DND-41 (cell line): Measurements from ENCODE around the gene TAB3.

Source experiments
- ATAC-seq: fragments of 200-7000 bp; cut with Tn5 transposase; 3 replicates; pipeline ENCODE4 v1.9.1; 2021; ENCODE audit warnings: low read depth; ENCODE audit not compliant: insufficient read depth
- DNase-seq: peaks from one replicate; pipeline ENCODE4 v3.0.0-alpha.2; 2020
- H2AFZ ChIP-seq: 2 replicates; pipeline ENCODE4 v1.6.0; 2012; ENCODE audit warnings: low read depth, low read length
- H3K27ac ChIP-seq: 2 replicates; pipeline ENCODE4 v1.5.1; 2012; ENCODE audit warnings: low read length, inconsistent platforms
- H3K27me3 ChIP-seq: fragments of 200-600 bp; sonication (generic); 2 replicates; pipeline ENCODE4 v1.6.0; 2012; ENCODE audit warnings: low read length, mild to moderate bottlenecking, inconsistent platforms; ENCODE audit not compliant: insufficient read depth, poor library complexity
- H3K36me3 ChIP-seq: 2 replicates; pipeline ENCODE4 v1.5.1; 2012; ENCODE audit warnings: low read length, inconsistent platforms; ENCODE audit not compliant: insufficient read depth
- H3K4me1 ChIP-seq: 2 replicates; pipeline ENCODE4 v1.5.1; 2012; ENCODE audit warnings: mild to moderate bottlenecking, low read length; ENCODE audit not compliant: insufficient read depth
- H3K4me2 ChIP-seq: 2 replicates; pipeline ENCODE4 v1.6.0; 2012; ENCODE audit warnings: mild to moderate bottlenecking, moderate library complexity, low read length, inconsistent platforms; ENCODE audit not compliant: insufficient read depth
- H3K4me3 ChIP-seq, 2 experiments: fragments of 200-600 bp in 1 of 2; shearing (Covaris generic) in 1 of 2; 2 replicates each; pipeline ENCODE4 v1.5.1; 2012 to 2016; ENCODE audit warnings: inconsistent platforms in 2 of 2, low read length in 2 of 2, mild to moderate bottlenecking in 2 of 2, low read depth in 1 of 2, moderate library complexity in 1 of 2
- H3K79me2 ChIP-seq: 2 replicates; pipeline ENCODE4 v1.6.0; 2012; ENCODE audit warnings: low read length, inconsistent platforms; ENCODE audit not compliant: insufficient read depth
- H3K9ac ChIP-seq: 2 replicates; pipeline ENCODE4 v1.6.0; 2012; ENCODE audit warnings: low read depth, mild to moderate bottlenecking, inconsistent platforms, low read length, moderate library complexity
- H3K9me3 ChIP-seq: 2 replicates; pipeline ENCODE4 v1.5.1; 2012; ENCODE audit warnings: low read length, moderate library complexity, mild to moderate bottlenecking, inconsistent platforms; ENCODE audit not compliant: insufficient read depth, severe bottlenecking
- H4K20me1 ChIP-seq: 2 replicates; pipeline ENCODE4 v1.6.0; 2012; ENCODE audit warnings: low read length; ENCODE audit not compliant: insufficient read depth
- CTCF ChIP-seq: IDR thresholded peaks from 2 replicates; pipeline ENCODE4 v1.5.1; 2012; ENCODE audit warnings: borderline replicate concordance, low read length, moderate library complexity, mild to moderate bottlenecking; ENCODE audit not compliant: poor library complexity, severe bottlenecking; ENCODE audit errors: extremely low read depth
- EZH2 ChIP-seq: IDR thresholded peaks from 3 replicates; pipeline ENCODE4 v1.6.1; 2012; ENCODE audit warnings: borderline replicate concordance, low read depth, mild to moderate bottlenecking, moderate library complexity, low read length, inconsistent platforms; ENCODE audit not compliant: severe bottlenecking

The TAB3 gene

GRCh38 chrX:30824275-30824674, 64.8 kb downstream of the TAB3 start:
- Histone ChIP-seq H3K27ac (no peak overlapping the region), H3K4me3 (no peak overlapping the region), H3K4me2 (no peak overlapping the region), H3K79me2 (no peaks in the 10 kb centered on the region), H3K36me3 (no peaks in the 10 kb centered on the region), H3K27me3 (no peaks in the 10 kb centered on the region), H4K20me1 (no peaks in the 10 kb centered on the region), H3K9ac (no peak overlapping the region), H2AFZ (no peak overlapping the region), H3K9me3 (no peaks in the 10 kb centered on the region), H3K4me1 (no peaks in the 10 kb centered on the region)
- no peak for TF ChIP-seq CTCF
- TF ChIP-seq EZH2, result no peak
- DNase-seq (no peak), ATAC-seq (no peak)

GRCh38 chrX:30822764-30823163, 66.3 kb downstream of the TAB3 start:
- no peaks in the 10 kb centered on the region for H3K4me1 ChIP-seq
- ATAC-seq, result no peak
- no peak overlapping the region for H3K9ac ChIP-seq
- H2AFZ ChIP-seq, result no peak overlapping the region
- H3K4me3 ChIP-seq, result no peak overlapping the region
- no peaks in the 10 kb centered on the region for H3K9me3 ChIP-seq
- H3K27me3 ChIP-seq, result no peaks in the 10 kb centered on the region
- DNase-seq, result no peak
- no peak overlapping the region for H3K4me2 ChIP-seq
- no peaks in the 10 kb centered on the region for H4K20me1 ChIP-seq
- no peak overlapping the region for H3K27ac ChIP-seq
- H3K36me3 ChIP-seq, result no peaks in the 10 kb centered on the region
- no peaks in the 10 kb centered on the region for H3K79me2 ChIP-seq
- TF ChIP-seq CTCF (no peak), EZH2 (no peak)

- Histone ChIP-seq H3K4me1 (no peaks in the 10 kb centered on the region), H3K4me3 (no peak overlapping the region), H3K27ac (no peak overlapping the region), H3K9me3 (no peaks in the 10 kb centered on the region), H3K79me2 (no peaks in the 10 kb centered on the region), H2AFZ (no peak overlapping the region), H3K4me2 (no peak overlapping the region), H4K20me1 (no peaks in the 10 kb centered on the region), H3K36me3 (no peaks in the 10 kb centered on the region), H3K27me3 (no peaks in the 10 kb centered on the region), H3K9ac (no peak overlapping the region)
- no peak for DNase-seq
- ATAC-seq, result no peak
- TF ChIP-seq EZH2 (no peak), CTCF (no peak)
Measured at GRCh38 chrX:30822068-30822681, 66.9 kb downstream of the TAB3 start.
